Activated CD8-positive, alpha-beta T cell treated with anti-CD3 and anti-CD28 coated beads for 36 hours (primary cell): ENCODE data around the gene CCL24. TPM values are rescaled to one million over a fixed set of nuclear protein-coding genes. Genes with fewer than 3 reads are reported as not detected.
A peak's percentile ranks its signal among the peaks of the same experiment; 100 is the strongest.
"Not testable (repeated sequence)": the region's sequence is repeated elsewhere in the genome, so short reads cannot be mapped to it uniquely, and the experiment has no call there.

Experiments
- ATAC-seq: fragments of 200-7000 bp; cut with Tn5 transposase; one replicate; pipeline ENCODE4 v1.10.0; 2021; ENCODE audit warnings: mild to moderate bottlenecking, moderate library complexity
- CTCF ChIA-PET: fragments of 350-600 bp; sonication (Branson Sonifier 250); formaldehyde crosslinking; loops from one replicate; lab custom pipeline; 2021; ENCODE audit warnings: antibody characterized with exemption; lab: Charles Lee
- POLR2A ChIA-PET: fragments of 350-600 bp; sonication (Branson Sonifier 250); formaldehyde crosslinking; loops from one replicate; lab custom pipeline; 2021; ENCODE audit warnings: antibody characterized with exemption; lab: Charles Lee
- DNase-seq: peaks from one replicate; pipeline ENCODE4 v3.0.0-alpha.2; 2020
- H3K27ac Mint-ChIP-seq: one replicate; pipeline ENCODE4 v1.8.0; 2021; ENCODE audit warnings: mild to moderate bottlenecking, mixed read lengths
- H3K27me3 Mint-ChIP-seq: one replicate; pipeline ENCODE4 v1.8.0; 2021; ENCODE audit warnings: mixed read lengths
- H3K36me3 Mint-ChIP-seq: one replicate; pipeline ENCODE4 v1.8.0; 2021; ENCODE audit warnings: low read depth, mixed read lengths
- H3K4me1 Mint-ChIP-seq: one replicate; pipeline ENCODE4 v1.8.0; 2021; ENCODE audit warnings: low read depth, mixed read lengths
- H3K4me3 Mint-ChIP-seq: one replicate; pipeline ENCODE4 v1.8.0; 2021; ENCODE audit warnings: mild to moderate bottlenecking, moderate library complexity, mixed read lengths
- H3K9me3 Mint-ChIP-seq: one replicate; pipeline ENCODE4 v1.8.0; 2021; ENCODE audit warnings: mixed read lengths
- CTCF ChIP-seq: fragments of 200-600 bp; IDR thresholded peaks from one replicate; pipeline ENCODE4 v1.8.0; 2022; ENCODE audit warnings: antibody characterized with exemption, mild to moderate bottlenecking
- intact Hi-C: fragments of 100-400 bp; cut with micrococcal nuclease; formaldehyde crosslinking; loops from one replicate; pipeline ENCODE4 v1.10.0; 2022
- total RNA-seq, 2 experiments: library from RNA; stranded (reverse); gene quantifications; one replicate each; pipeline ENCODE4 v1.2.3, GENCODE V29; 2021

The CCL24 gene
- total RNA-seq, 2 experiments from 2014 or later, result not detected

- intact Hi-C loops, result loop anchor here (10.0 kb wide), 1 partner anchor 234 kb away; no protein-coding TSS in a partner anchor
- no peak for ATAC-seq
- TF ChIP-seq CTCF, result no peak
- H3K4me3 Mint-ChIP-seq, result no peak overlapping the region
- no peaks in the 10 kb centered on the region for H3K27me3 Mint-ChIP-seq
- H3K4me1 Mint-ChIP-seq, result peaks cover 8% of the 10 kb centered on the region
- CTCF ChIA-PET, result interaction anchor here (1.5 to 1.9 kb wide), 2 partner anchors 9 to 15 kb away, joined by 4 to 15 read pairs; no protein-coding TSS in a partner anchor
- no peaks in the 10 kb centered on the region for H3K9me3 Mint-ChIP-seq
- H3K36me3 Mint-ChIP-seq, result no peaks in the 10 kb centered on the region
- POLR2A ChIA-PET, result no interaction called here
- no peak overlapping the region for H3K27ac Mint-ChIP-seq
- DNase-seq, result no peak
Measured at GRCh38 chr7:75771224-75771623, 42.4 kb downstream of the CCL24 start.

- no peaks in the 10 kb centered on the region for H3K4me1 Mint-ChIP-seq
- H3K9me3 Mint-ChIP-seq, result no peaks in the 10 kb centered on the region
- H3K27ac Mint-ChIP-seq, result no peak overlapping the region
- no peak for DNase-seq
- TF ChIP-seq CTCF, result peak; percentile 61
- no peaks in the 10 kb centered on the region for H3K36me3 Mint-ChIP-seq
- intact Hi-C loops, result loop anchor here (10.0 kb wide), 1 partner anchor 688 kb away; the partner anchor contains the start of gene RCC1L
- H3K4me3 Mint-ChIP-seq, result no peak overlapping the region
- ChIA-PET POLR2A (no interaction called here), CTCF (interaction anchor here (0.6 to 2.5 kb wide), 19 partner anchors 9 to 258 kb away, joined by 3 to 15 read pairs (median 4); partner anchors contain the start of genes CCL26 and HIP1)
- ATAC-seq, result peak; percentile 85
- H3K27me3 Mint-ChIP-seq, result no peaks in the 10 kb centered on the region
Measured at GRCh38 chr7:75762350-75762917, 51.2 kb downstream of the CCL24 start.

GRCh38 chr7:75761801-75762200 is 51.8 kb downstream of the CCL24 start:
- H3K27ac Mint-ChIP-seq, H3K4me1 Mint-ChIP-seq, H3K36me3 Mint-ChIP-seq, ATAC-seq, H3K9me3 Mint-ChIP-seq, DNase-seq, H3K4me3 Mint-ChIP-seq, POLR2A ChIA-PET, H3K27me3 Mint-ChIP-seq: not testable (repeated sequence)
- CTCF ChIA-PET, result interaction anchor here (1.0 to 2.5 kb wide), 15 partner anchors 8 to 258 kb away, joined by 3 to 15 read pairs (median 4); partner anchors contain the start of genes CCL26 and HIP1
- intact Hi-C loops, result loop anchor here (10.0 kb wide), 1 partner anchor 687 kb away; the partner anchor contains the start of gene RCC1L

Other genes with a start within 250 kb of the CCL24 start
- 1 to 10 TPM; 5.2 to 5.6 TPM for gene HIP1, start 74.9 kb downstream of the CCL24 start, total RNA-seq
- gene CCL26, start 41.6 kb downstream of the CCL24 start, total RNA-seq, result not detected
- gene RHBDD2, start 65.2 kb upstream of the CCL24 start, total RNA-seq, result 10 to 100 TPM; 21.7 to 23.1 TPM
- gene POR, start 101.3 kb upstream of the CCL24 start, total RNA-seq, result 10 to 100 TPM; 22.8 to 25.2 TPM
- gene TMEM120A, start 180.8 kb upstream of the CCL24 start, total RNA-seq, result 10 to 100 TPM; 12.2 to 12.4 TPM
- 10 to 100 TPM; 25.9 to 26.9 TPM for gene STYXL1, start 234.2 kb upstream of the CCL24 start, total RNA-seq
- 100 to 1,000 TPM; 278 to 292 TPM for gene MDH2, start 234.3 kb upstream of the CCL24 start, total RNA-seq